HepG2 (cell line): ENCODE results near the gene RPS6KB2. TPM values are rescaled to one million over a fixed set of nuclear protein-coding genes. Genes with fewer than 3 reads are reported as not detected.

Experiments
- BRCA1 ChIP-seq: sonication (generic); formaldehyde crosslinking; IDR thresholded peaks from 2 replicates; pipeline ENCODE4 v1.4.0; 2020; ENCODE audit warnings: missing genetic modification reagents
- HNF4G ChIP-seq, 2 experiments: sonication (generic) in 1 of 2; formaldehyde crosslinking in 1 of 2; IDR thresholded peaks; 2 replicates each; pipeline versions ENCODE4 v1.4.0 to v1.6.1; 2011 to 2020; ENCODE audit warnings: borderline replicate concordance in 2 of 2, low read depth in 2 of 2, mild to moderate bottlenecking in 2 of 2, low read length in 1 of 2, missing genetic modification reagents in 1 of 2, moderate library complexity in 1 of 2
- IKZF4 ChIP-seq: sonication (generic); formaldehyde crosslinking; IDR thresholded peaks from 2 replicates; pipeline ENCODE4 v1.5.1; 2020; ENCODE audit warnings: borderline replicate concordance, mild to moderate bottlenecking, low read depth, missing genetic modification reagents; ENCODE audit errors: not compliant biosample characterization
- NKX3-1 ChIP-seq: sonication (generic); formaldehyde crosslinking; IDR thresholded peaks from 2 replicates; pipeline ENCODE4 v1.5.0; 2020; ENCODE audit warnings: missing genetic modification reagents
- RARA ChIP-seq: IDR thresholded peaks from 2 replicates; pipeline ENCODE4 v1.6.1; 2016; ENCODE audit warnings: missing genetic modification reagents, missing compliant biosample characterization
- REPIN1 ChIP-seq: sonication (generic); formaldehyde crosslinking; IDR thresholded peaks from 2 replicates; pipeline ENCODE4 v1.8.0; 2022; ENCODE audit warnings: missing genetic modification reagents, low read depth, mild to moderate bottlenecking, borderline replicate concordance
- RFXANK ChIP-seq: IDR thresholded peaks from 2 replicates; pipeline ENCODE4 v1.6.1; 2016
- SKI ChIP-seq: fragments of 450-650 bp; IDR thresholded peaks from one replicate; pipeline ENCODE4 v1.6.1; 2018; ENCODE audit warnings: mild to moderate bottlenecking; ENCODE audit not compliant: partially characterized antibody
- XBP1 ChIP-seq: sonication (generic); formaldehyde crosslinking; IDR thresholded peaks from 2 replicates; pipeline ENCODE4 v1.5.0; 2020; ENCODE audit warnings: missing genetic modification reagents
- ZFP1 ChIP-seq: IDR thresholded peaks from 2 replicates; pipeline ENCODE4 v1.6.1; 2016
- ZFP90 ChIP-seq: sonication (generic); formaldehyde crosslinking; IDR thresholded peaks from 2 replicates; pipeline ENCODE4 v1.8.0; 2022; ENCODE audit warnings: missing genetic modification reagents, mild to moderate bottlenecking, inconsistent platforms, borderline replicate concordance
- ZKSCAN5 ChIP-seq: sonication (generic); formaldehyde crosslinking; IDR thresholded peaks from 2 replicates; pipeline ENCODE4 v1.5.1; 2020; ENCODE audit warnings: mild to moderate bottlenecking, missing genetic modification reagents
- ZMAT3 ChIP-seq: sonication (generic); formaldehyde crosslinking; conservative IDR thresholded peaks from 2 replicates; pipeline ENCODE4 v1.7.0; 2021; ENCODE audit warnings: missing genetic modification reagents
- ZSCAN30 ChIP-seq: sonication (generic); formaldehyde crosslinking; IDR thresholded peaks from 2 replicates; pipeline ENCODE4 v1.5.0; 2020; ENCODE audit warnings: mild to moderate bottlenecking, missing genetic modification reagents
- polyA plus RNA-seq, 8 experiments: library from polyadenylated mRNA; depleted of rRNA in 3 of 8; stranded (reverse) in 7 of 8; unstranded in 1 of 8; fragments of >200 nt; fragmentation: Illumina TruSeq in 4 of 8; extraction: Trizol in 4 of 8; gene quantifications; 2 replicates each; pipeline versions ENCODE4 v1.2.1 to v1.2.3, GENCODE V29; 2011 to 2016; ENCODE audit warnings: low read depth in 4 of 8, missing spikeins in 1 of 8, mixed read lengths in 1 of 8; ENCODE audit not compliant: insufficient read depth in 1 of 8
- total RNA-seq, 5 experiments: library from RNA; depleted of rRNA; stranded (reverse); fragments of >200 nt; fragmentation: Illumina TruSeq; extraction: Trizol; gene quantifications; 2 replicates each; pipeline ENCODE4 v1.2.3, GENCODE V29; 2016; ENCODE audit warnings: low read depth in 1 of 5
- TF ChIP-seq, protein P1 (sequence below): sonication (generic); formaldehyde crosslinking; IDR thresholded peaks from 2 replicates; pipeline ENCODE4 v1.5.0; 2020; ENCODE audit warnings: missing genetic modification reagents, mild to moderate bottlenecking, borderline replicate concordance
- TF ChIP-seq, protein P2 (sequence below): IDR thresholded peaks from 2 replicates; pipeline ENCODE4 v1.6.1; 2016
- TF ChIP-seq, protein P3 (sequence below): sonication (generic); formaldehyde crosslinking; IDR thresholded peaks from 2 replicates; pipeline ENCODE4 v1.8.0; 2022; ENCODE audit warnings: missing genetic modification reagents, mild to moderate bottlenecking, moderate library complexity, borderline replicate concordance
- TF ChIP-seq, protein P4 (sequence below): sonication (generic); formaldehyde crosslinking; IDR thresholded peaks from 2 replicates; pipeline ENCODE4 v1.4.0; 2020; ENCODE audit warnings: mild to moderate bottlenecking, missing genetic modification reagents
- TF ChIP-seq, protein P5 (sequence below): sonication (generic); formaldehyde crosslinking; conservative IDR thresholded peaks from 2 replicates; pipeline ENCODE4 v1.5.0; 2020; ENCODE audit warnings: missing genetic modification reagents
- TF ChIP-seq, protein P6 (sequence below): sonication (generic); formaldehyde crosslinking; IDR thresholded peaks from 2 replicates; pipeline ENCODE4 v1.8.1; 2023; ENCODE audit warnings: missing genetic modification reagents, inconsistent platforms, borderline replicate concordance

RPS6KB2 gene
- total and polyA plus RNA-seq, 2 of the 13 experiments (the other 11 are each of a cell fraction or from before 2014, with no cell fraction given) = 52.9 to 54.8 TPM

DNA sequence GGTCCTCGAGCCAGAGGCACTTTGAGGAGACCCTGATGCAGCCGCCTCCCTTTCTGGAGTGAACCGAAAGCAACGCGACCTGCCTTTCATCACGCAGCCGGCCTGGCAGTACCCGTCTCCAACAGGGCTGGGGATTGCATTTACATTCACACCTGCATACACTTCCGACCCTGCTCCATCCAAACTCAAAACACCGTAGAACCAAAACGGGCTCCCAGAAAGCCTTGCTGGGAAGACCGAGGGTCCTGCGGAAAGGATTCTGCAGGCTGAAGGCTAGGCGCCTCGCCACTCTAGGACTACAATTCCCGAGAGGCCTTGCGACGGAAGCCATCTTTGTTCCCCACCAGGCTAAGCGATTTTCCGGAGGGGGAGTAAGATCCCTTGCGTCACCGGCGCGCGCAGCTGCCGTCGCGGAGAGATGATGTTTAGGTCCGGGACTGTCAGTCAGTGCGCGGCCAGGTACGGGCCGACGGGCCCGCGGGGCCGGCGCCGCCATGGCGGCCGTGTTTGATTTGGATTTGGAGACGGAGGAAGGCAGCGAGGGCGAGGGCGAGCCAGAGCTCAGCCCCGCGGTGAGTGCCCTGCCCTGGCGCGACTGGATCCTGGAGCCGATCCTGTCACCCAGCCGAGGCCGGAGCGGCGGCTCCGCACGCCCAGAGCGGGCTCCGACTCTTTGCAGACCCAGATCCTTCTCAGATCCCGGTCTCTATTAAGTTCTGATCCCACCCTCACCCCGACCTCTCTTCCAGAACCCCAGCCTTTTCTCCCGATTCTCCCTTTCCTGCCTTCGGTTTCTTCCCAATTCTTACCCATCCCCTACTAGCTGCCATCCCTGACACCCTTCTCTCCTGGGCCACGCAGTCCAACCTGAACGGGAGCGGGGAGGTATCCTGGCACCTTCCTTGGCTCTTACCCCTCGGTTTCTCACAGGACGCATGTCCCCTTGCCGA, at the start of gene RPS6KB2 (continued):
- TF ChIP-seq, protein P1, sequence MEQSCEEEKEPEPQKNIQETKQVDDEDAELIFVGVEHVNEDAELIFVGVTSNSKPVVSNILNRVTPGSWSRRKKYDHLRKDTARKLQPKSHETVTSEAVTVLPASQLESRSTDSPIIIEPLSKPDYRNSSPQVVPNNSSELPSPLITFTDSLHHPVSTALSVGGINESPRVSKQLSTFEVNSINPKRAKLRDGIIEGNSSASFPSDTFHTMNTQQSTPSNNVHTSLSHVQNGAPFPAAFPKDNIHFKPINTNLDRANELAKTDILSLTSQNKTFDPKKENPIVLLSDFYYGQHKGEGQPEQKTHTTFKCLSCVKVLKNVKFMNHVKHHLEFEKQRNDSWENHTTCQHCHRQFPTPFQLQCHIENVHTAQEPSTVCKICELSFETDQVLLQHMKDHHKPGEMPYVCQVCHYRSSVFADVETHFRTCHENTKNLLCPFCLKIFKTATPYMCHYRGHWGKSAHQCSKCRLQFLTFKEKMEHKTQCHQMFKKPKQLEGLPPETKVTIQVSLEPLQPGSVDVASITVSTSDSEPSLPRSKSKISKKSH = no peak
- TF ChIP-seq ZFP90 (CRISPR knock-in tag) (no peak), ZSCAN30 (no peak), RFXANK (CRISPR knock-in tag) (no peak), REPIN1 (CRISPR knock-in tag) (peak; percentile 79; the same call in 1 of the 2 replicates), HNF4G (IDR thresholded peaks at IDR 0.05; ENCODE audit: borderline replicate concordance, low read depth, low read length) (no peak), HNF4G (CRISPR knock-in tag; IDR thresholded peaks at IDR 0.05; ENCODE audit: borderline replicate concordance, low read depth) (0 out of 2 replicates have a peak, but pooled peaks have one; percentile 37), IKZF4 (CRISPR knock-in tag) (no peak), RARA (peak; percentile 33; the same call in 1 of the 2 replicates), NKX3-1 (peak; percentile 81), SKI (peak; percentile 38), BRCA1 (CRISPR knock-in tag) (peak; percentile 87; the same call in 1 of the 2 replicates), XBP1 (CRISPR knock-in tag) (no peak), ZFP1 (CRISPR knock-in tag) (no peak), ZKSCAN5 (CRISPR knock-in tag) (no peak), ZMAT3 (CRISPR knock-in tag) (peak; percentile 56; the same call in 1 of the 2 replicates)
- TF ChIP-seq, protein P2, sequence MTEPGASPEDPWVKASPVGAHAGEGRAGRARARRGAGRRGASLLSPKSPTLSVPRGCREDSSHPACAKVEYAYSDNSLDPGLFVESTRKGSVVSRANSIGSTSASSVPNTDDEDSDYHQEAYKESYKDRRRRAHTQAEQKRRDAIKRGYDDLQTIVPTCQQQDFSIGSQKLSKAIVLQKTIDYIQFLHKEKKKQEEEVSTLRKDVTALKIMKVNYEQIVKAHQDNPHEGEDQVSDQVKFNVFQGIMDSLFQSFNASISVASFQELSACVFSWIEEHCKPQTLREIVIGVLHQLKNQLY (CRISPR knock-in tag) = peak; percentile 58; the same call in 1 of the 2 replicates
- TF ChIP-seq, protein P3, sequence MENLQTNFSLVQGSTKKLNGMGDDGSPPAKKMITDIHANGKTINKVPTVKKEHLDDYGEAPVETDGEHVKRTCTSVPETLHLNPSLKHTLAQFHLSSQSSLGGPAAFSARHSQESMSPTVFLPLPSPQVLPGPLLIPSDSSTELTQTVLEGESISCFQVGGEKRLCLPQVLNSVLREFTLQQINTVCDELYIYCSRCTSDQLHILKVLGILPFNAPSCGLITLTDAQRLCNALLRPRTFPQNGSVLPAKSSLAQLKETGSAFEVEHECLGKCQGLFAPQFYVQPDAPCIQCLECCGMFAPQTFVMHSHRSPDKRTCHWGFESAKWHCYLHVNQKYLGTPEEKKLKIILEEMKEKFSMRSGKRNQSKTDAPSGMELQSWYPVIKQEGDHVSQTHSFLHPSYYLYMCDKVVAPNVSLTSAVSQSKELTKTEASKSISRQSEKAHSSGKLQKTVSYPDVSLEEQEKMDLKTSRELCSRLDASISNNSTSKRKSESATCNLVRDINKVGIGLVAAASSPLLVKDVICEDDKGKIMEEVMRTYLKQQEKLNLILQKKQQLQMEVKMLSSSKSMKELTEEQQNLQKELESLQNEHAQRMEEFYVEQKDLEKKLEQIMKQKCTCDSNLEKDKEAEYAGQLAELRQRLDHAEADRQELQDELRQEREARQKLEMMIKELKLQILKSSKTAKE (CRISPR knock-in tag) = no peak
- TF ChIP-seq, protein P4, sequence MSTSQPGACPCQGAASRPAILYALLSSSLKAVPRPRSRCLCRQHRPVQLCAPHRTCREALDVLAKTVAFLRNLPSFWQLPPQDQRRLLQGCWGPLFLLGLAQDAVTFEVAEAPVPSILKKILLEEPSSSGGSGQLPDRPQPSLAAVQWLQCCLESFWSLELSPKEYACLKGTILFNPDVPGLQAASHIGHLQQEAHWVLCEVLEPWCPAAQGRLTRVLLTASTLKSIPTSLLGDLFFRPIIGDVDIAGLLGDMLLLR (CRISPR knock-in tag) = no peak; the same call in 1 of the 2 replicates
- TF ChIP-seq, protein P5, sequence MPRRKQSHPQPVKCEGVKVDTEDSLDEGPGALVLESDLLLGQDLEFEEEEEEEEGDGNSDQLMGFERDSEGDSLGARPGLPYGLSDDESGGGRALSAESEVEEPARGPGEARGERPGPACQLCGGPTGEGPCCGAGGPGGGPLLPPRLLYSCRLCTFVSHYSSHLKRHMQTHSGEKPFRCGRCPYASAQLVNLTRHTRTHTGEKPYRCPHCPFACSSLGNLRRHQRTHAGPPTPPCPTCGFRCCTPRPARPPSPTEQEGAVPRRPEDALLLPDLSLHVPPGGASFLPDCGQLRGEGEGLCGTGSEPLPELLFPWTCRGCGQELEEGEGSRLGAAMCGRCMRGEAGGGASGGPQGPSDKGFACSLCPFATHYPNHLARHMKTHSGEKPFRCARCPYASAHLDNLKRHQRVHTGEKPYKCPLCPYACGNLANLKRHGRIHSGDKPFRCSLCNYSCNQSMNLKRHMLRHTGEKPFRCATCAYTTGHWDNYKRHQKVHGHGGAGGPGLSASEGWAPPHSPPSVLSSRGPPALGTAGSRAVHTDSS (CRISPR knock-in tag) = peak; percentile 98
- TF ChIP-seq, protein P6, sequence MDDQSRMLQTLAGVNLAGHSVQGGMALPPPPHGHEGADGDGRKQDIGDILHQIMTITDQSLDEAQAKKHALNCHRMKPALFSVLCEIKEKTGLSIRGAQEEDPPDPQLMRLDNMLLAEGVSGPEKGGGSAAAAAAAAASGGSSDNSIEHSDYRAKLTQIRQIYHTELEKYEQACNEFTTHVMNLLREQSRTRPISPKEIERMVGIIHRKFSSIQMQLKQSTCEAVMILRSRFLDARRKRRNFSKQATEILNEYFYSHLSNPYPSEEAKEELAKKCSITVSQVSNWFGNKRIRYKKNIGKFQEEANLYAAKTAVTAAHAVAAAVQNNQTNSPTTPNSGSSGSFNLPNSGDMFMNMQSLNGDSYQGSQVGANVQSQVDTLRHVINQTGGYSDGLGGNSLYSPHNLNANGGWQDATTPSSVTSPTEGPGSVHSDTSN (CRISPR knock-in tag) = no peak
